ENCODE measurements around the gene KRTAP5-4.
"Not testable (repeated sequence)": the region's sequence is repeated elsewhere in the genome, so short reads cannot be mapped to it uniquely, and the experiment has no call there.

KRTAP5-4 gene

GRCh38 chr11:1581976-1582375 lies 40.0 kb downstream of the KRTAP5-4 start:
- TF ChIP-seq CTCF (IDR thresholded peaks at IDR 0.05; ENCODE audit: low read length, missing control alignments), result no peak
- DNase-seq (ENCODE audit: low read depth), result no peak
- no peak overlapping the region for H3K4me3 ChIP-seq (replicated peaks; ENCODE audit: low read depth, low read length)

GRCh38 chr11:1576825-1577224 lies 45.1 kb downstream of the KRTAP5-4 start:
- no peak for DNase-seq (ENCODE audit: low read depth)
- H3K4me3 ChIP-seq (replicated peaks; ENCODE audit: low read depth, low read length), result no peak overlapping the region
- no peak for TF ChIP-seq CTCF (IDR thresholded peaks at IDR 0.05; ENCODE audit: low read length, missing control alignments)

- H3K4me3 ChIP-seq (replicated peaks; ENCODE audit: low read depth, low read length); DNase-seq (ENCODE audit: low read depth): not testable (repeated sequence)
These were observed 46.2 kb downstream of the KRTAP5-4 start for GRCh38 chr11:1575756-1576155.

GRCh38 chr11:1574933-1575242 lies 47.0 kb downstream of the KRTAP5-4 start:
- no peak overlapping the region for H3K4me3 ChIP-seq (replicated peaks; ENCODE audit: low read depth, low read length)
- no peak for DNase-seq (ENCODE audit: low read depth)
- no peak for TF ChIP-seq CTCF (IDR thresholded peaks at IDR 0.05; ENCODE audit: low read length, missing control alignments)

GRCh38 chr11:1574238-1574932 lies 47.6 kb downstream of the KRTAP5-4 start:
- TF ChIP-seq CTCF (IDR thresholded peaks at IDR 0.05; ENCODE audit: low read length, missing control alignments), result peak; percentile 46
- peak; percentile 42 for DNase-seq (ENCODE audit: low read depth)
- H3K4me3 ChIP-seq (replicated peaks; ENCODE audit: low read depth, low read length), result no peak overlapping the region

GRCh38 chr11:1573903-1574237 lies 48.1 kb downstream of the KRTAP5-4 start:
- H3K4me3 ChIP-seq (replicated peaks; ENCODE audit: low read depth, low read length), result no peak overlapping the region
- no peak for DNase-seq (ENCODE audit: low read depth)
- TF ChIP-seq CTCF (IDR thresholded peaks at IDR 0.05; ENCODE audit: low read length, missing control alignments), result no peak

- no peak for DNase-seq (ENCODE audit: low read depth)
- TF ChIP-seq CTCF (IDR thresholded peaks at IDR 0.05; ENCODE audit: low read length, missing control alignments), result no peak
- no peak overlapping the region for H3K4me3 ChIP-seq (replicated peaks; ENCODE audit: low read depth, low read length)
These were observed 48.6 kb downstream of the KRTAP5-4 start for GRCh38 chr11:1573077-1573902.
